ENCODE measurements around the gene MEX3A. TPM values are rescaled to one million over a fixed set of nuclear protein-coding genes. Genes with fewer than 3 reads are reported as not detected.

Gene MEX3A
- total RNA-seq, 1 donor from 2014 or later: 37.6 TPM

- DNase-seq (ENCODE audit: low read depth) (no peak), FAIRE-seq (no peak)
- Histone ChIP-seq H3K9me3 (ENCODE audit: insufficient read depth, low read depth, low read length) (no peaks in the 10 kb centered on the region), H3K4me2 (ENCODE audit: low read length) (peak overlapping the region; percentile 99), H3K79me2 (ENCODE audit: insufficient read depth, low read length) (peaks cover 40% of the 10 kb centered on the region), H3K4me1 (ENCODE audit: insufficient read depth, low read length) (peaks cover 6% of the 10 kb centered on the region), H4K20me1 (ENCODE audit: insufficient read depth, low read length) (peaks cover 24% of the 10 kb centered on the region), H3K27ac (ENCODE audit: low read depth, low read length) (peak overlapping the region; percentile 45), H3K4me3 (ENCODE audit: insufficient read depth, low read depth, low read length) (peak overlapping the region; percentile 95), H2AFZ (ENCODE audit: low read depth, low read length) (peak overlapping the region; percentile 90), H3K36me3 (ENCODE audit: insufficient read depth, low read length) (no peaks in the 10 kb centered on the region), H3K27me3 (ENCODE audit: insufficient read depth, low read length) (no peaks in the 10 kb centered on the region), H3K9ac (ENCODE audit: low read length) (peak overlapping the region; percentile 90)
- peak overlapping the region; percentile 94 for H3K4me3 Mint-ChIP-seq (ENCODE audit: unreplicated experiment)
- no peaks in the 10 kb centered on the region for H3K27me3 Mint-ChIP-seq (ENCODE audit: low read depth, unreplicated experiment)
- no peaks in the 10 kb centered on the region for H3K9me3 Mint-ChIP-seq (ENCODE audit: unreplicated experiment)
- H3K4me1 Mint-ChIP-seq (ENCODE audit: low read depth, unreplicated experiment): peaks cover 8% of the 10 kb centered on the region
- peaks cover 21% of the 10 kb centered on the region for H3K36me3 Mint-ChIP-seq (ENCODE audit: low read depth, unreplicated experiment)
- H3K27ac Mint-ChIP-seq (ENCODE audit: unreplicated experiment): peak overlapping the region; percentile 63
- no peak for TF ChIP-seq CTCF (IDR thresholded peaks at IDR 0.05; ENCODE audit: insufficient read depth, low read depth, low read length)
- no peak for TF ChIP-seq EZH2 (IDR thresholded peaks at IDR 0.05; ENCODE audit: insufficient read depth, low read length)
These were observed 26.8 kb downstream of the MEX3A start for GRCh38 chr1:156055281-156056048.

- H3K9me3 ChIP-seq (ENCODE audit: insufficient read depth, low read depth, low read length): no peaks in the 10 kb centered on the region
- Mint-ChIP-seq H3K36me3 (ENCODE audit: low read depth, unreplicated experiment) (peaks cover 29% of the 10 kb centered on the region), H3K27ac (ENCODE audit: unreplicated experiment) (peak within 1 kb of the TSS; percentile 97), H3K27me3 (ENCODE audit: low read depth, unreplicated experiment) (no peaks in the 10 kb centered on the region), H3K4me1 (ENCODE audit: low read depth, unreplicated experiment) (peaks cover 10% of the 10 kb centered on the region), H3K4me3 (ENCODE audit: unreplicated experiment) (peak within 1 kb of the TSS; percentile 94), H3K9me3 (ENCODE audit: unreplicated experiment) (no peaks in the 10 kb centered on the region)
- FAIRE-seq (no peak), DNase-seq (ENCODE audit: low read depth) (peak; percentile 84)
- H3K4me1 ChIP-seq (ENCODE audit: insufficient read depth, low read length): peaks cover 6% of the 10 kb centered on the region
- peak within 1 kb of the TSS; percentile 90 for H3K9ac ChIP-seq (ENCODE audit: low read length)
- H4K20me1 ChIP-seq (ENCODE audit: insufficient read depth, low read length): peaks cover 26% of the 10 kb centered on the region
- peak within 1 kb of the TSS; percentile 93 for H3K27ac ChIP-seq (ENCODE audit: low read depth, low read length)
- H3K36me3 ChIP-seq (ENCODE audit: insufficient read depth, low read length): peaks cover 5% of the 10 kb centered on the region
- peaks cover 40% of the 10 kb centered on the region for H3K79me2 ChIP-seq (ENCODE audit: insufficient read depth, low read length)
- H3K4me3 ChIP-seq (ENCODE audit: insufficient read depth, low read depth, low read length): peak within 1 kb of the TSS; percentile 95
- H3K4me2 ChIP-seq (ENCODE audit: low read length): peak within 1 kb of the TSS; percentile 99
- TF ChIP-seq EZH2 (IDR thresholded peaks at IDR 0.05; ENCODE audit: insufficient read depth, low read length) (no peak), CTCF (IDR thresholded peaks at IDR 0.05; ENCODE audit: insufficient read depth, low read depth, low read length) (no peak)
- H2AFZ ChIP-seq (ENCODE audit: low read depth, low read length): peak within 1 kb of the TSS; percentile 90
- H3K27me3 ChIP-seq (ENCODE audit: insufficient read depth, low read length): no peaks in the 10 kb centered on the region
These were observed 27.6 kb downstream of the MEX3A start, which contains the start of gene LAMTOR2 for GRCh38 chr1:156054500-156055280. Gene LAMTOR2, plus strand, starts transcription at chr1:156054782. Its CDS starts 108 bp downstream, at chr1:156054890.

Measured in astrocyte (in vitro differentiated cells and primary cell).